HPDE6-E6E7 (cell line): Measurements from ENCODE around the gene NCOA3.

ENCODE experiments used
- DNase-seq: peaks from one replicate; pipeline ENCODE4 v3.0.0; 2011; ENCODE audit warnings: missing footprints; ENCODE audit errors: extremely low spot score

NCOA3 gene

DNA sequence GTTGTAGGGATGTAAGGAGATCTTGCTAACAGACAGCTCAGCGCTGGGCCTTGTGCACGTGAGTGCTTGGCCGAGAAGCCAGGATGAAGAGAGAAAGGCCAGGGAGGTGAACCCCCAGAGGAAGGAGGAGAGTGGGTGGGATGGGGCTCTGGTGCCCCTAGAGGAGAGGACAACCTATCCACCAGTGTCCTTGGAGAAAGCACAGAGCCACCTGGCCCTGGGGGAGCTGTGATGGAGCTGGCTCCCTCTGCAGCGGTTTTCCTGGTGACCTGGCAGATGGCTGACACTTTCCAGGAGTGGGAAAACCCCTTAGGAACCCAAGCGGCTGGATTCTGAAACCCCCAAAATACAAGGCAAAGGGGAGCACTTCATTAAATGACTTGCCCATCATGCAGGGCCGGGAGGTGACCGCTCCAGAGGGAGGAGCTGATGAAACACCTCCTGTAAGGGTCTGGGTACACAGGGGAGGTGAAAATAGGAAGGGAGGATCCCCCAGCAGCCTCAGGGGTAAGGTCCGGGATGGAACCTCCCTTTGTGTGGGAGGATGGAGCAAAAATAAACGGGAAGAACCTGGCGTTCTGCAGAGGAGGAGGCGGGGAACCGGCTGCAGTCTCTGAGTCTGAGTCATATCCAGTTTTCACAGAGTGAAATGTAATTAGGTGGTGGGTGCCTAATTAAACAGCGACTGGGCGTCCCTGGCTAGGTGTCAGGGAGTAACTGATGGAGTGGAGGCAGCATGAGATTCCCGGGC, 203.2 kb downstream of the NCOA3 start:
- peak; percentile 38 for DNase-seq

- no peak for DNase-seq
These were observed 203.8 kb downstream of the NCOA3 start for GRCh38 chr20:47705497-47705856.

- no peak for DNase-seq
These were observed 204.7 kb downstream of the NCOA3 start for GRCh38 chr20:47706345-47706744.
